H9 (cell line): ENCODE data around the gene CELF5. TPM values are rescaled to one million over a fixed set of nuclear protein-coding genes. Genes with fewer than 3 reads are reported as not detected.

ENCODE experiments used
- DNase-seq: peaks from one replicate; pipeline ENCODE4 v3.0.0-alpha.2; 2017
- H2AFZ ChIP-seq: one replicate; pipeline ENCODE4 v1.6.1; 2013; ENCODE audit warnings: mild to moderate bottlenecking, low read length, control low read depth, moderate library complexity
- H2AK5ac ChIP-seq: 2 replicates; pipeline ENCODE4 v1.6.1; 2013; ENCODE audit warnings: low read length, control low read depth, mixed read lengths; ENCODE audit not compliant: insufficient read length
- H2BK120ac ChIP-seq: one replicate; pipeline ENCODE4 v1.6.1; 2013; ENCODE audit warnings: low read depth, mild to moderate bottlenecking, low read length, control low read depth, inconsistent platforms; ENCODE audit not compliant: poor library complexity, severe bottlenecking
- H2BK12ac ChIP-seq: 2 replicates; pipeline ENCODE4 v1.6.1; 2013; ENCODE audit warnings: low read length, control low read depth, mixed read lengths, low read depth; ENCODE audit not compliant: insufficient read length
- H2BK15ac ChIP-seq: 2 replicates; pipeline ENCODE4 v1.6.1; 2013; ENCODE audit warnings: low read depth, low read length, control low read depth
- H2BK20ac ChIP-seq: one replicate; pipeline ENCODE4 v1.6.1; 2013; ENCODE audit warnings: low read depth, mild to moderate bottlenecking, low read length, control low read depth, inconsistent platforms; ENCODE audit not compliant: poor library complexity, severe bottlenecking
- H2BK5ac ChIP-seq: 2 replicates; pipeline ENCODE4 v1.6.1; 2013; ENCODE audit warnings: low read length, control low read depth, mixed read lengths; ENCODE audit not compliant: insufficient read length
- H3K14ac ChIP-seq: 2 replicates; pipeline ENCODE4 v1.6.1; 2013; ENCODE audit warnings: low read length, control low read depth; ENCODE audit not compliant: insufficient read depth
- H3K18ac ChIP-seq: 2 replicates; pipeline ENCODE4 v1.6.1; 2013; ENCODE audit warnings: low read depth, mild to moderate bottlenecking, mixed read lengths, low read length, control low read depth; ENCODE audit not compliant: insufficient read length
- H3K23ac ChIP-seq: 2 replicates; pipeline ENCODE4 v1.6.1; 2013; ENCODE audit warnings: low read length, control low read depth, mixed read lengths, low read depth; ENCODE audit not compliant: insufficient read length
- H3K23me2 ChIP-seq: 2 replicates; pipeline ENCODE4 v1.6.1; 2013; ENCODE audit warnings: low read depth, mild to moderate bottlenecking, mixed read lengths, low read length, control low read depth; ENCODE audit not compliant: insufficient read length, poor library complexity, severe bottlenecking
- H3K27ac ChIP-seq: 2 replicates; pipeline ENCODE4 v1.5.1; 2013; ENCODE audit warnings: low read length, control low read depth, mixed read lengths, low read depth; ENCODE audit not compliant: insufficient read length
- H3K27me3 ChIP-seq: 2 replicates; pipeline ENCODE4 v1.6.1; 2013; ENCODE audit warnings: low read length, control low read depth, inconsistent platforms; ENCODE audit not compliant: insufficient read depth
- H3K4ac ChIP-seq: 2 replicates; pipeline ENCODE4 v1.6.1; 2013; ENCODE audit warnings: low read depth, mild to moderate bottlenecking, control low read depth, inconsistent platforms, low read length, moderate library complexity
- H3K4me1 ChIP-seq: 2 replicates; pipeline ENCODE4 v1.6.1; 2013; ENCODE audit warnings: low read length, control low read depth, inconsistent platforms; ENCODE audit not compliant: insufficient read depth
- H3K4me2 ChIP-seq: 2 replicates; pipeline ENCODE4 v1.6.1; 2013; ENCODE audit warnings: low read length, control low read depth, mixed read lengths; ENCODE audit not compliant: insufficient read length, insufficient read depth
- H3K56ac ChIP-seq: 2 replicates; pipeline ENCODE4 v1.6.1; 2013; ENCODE audit warnings: low read depth, mild to moderate bottlenecking, mixed read lengths, low read length, control low read depth; ENCODE audit not compliant: insufficient read length
- H3K79me1 ChIP-seq: 2 replicates; pipeline ENCODE4 v1.6.1; 2013; ENCODE audit warnings: low read depth, mild to moderate bottlenecking, moderate library complexity, low read length, control low read depth, inconsistent platforms; ENCODE audit not compliant: insufficient read depth, poor library complexity, severe bottlenecking
- H3K79me2 ChIP-seq: 2 replicates; pipeline ENCODE4 v1.6.1; 2013; ENCODE audit warnings: low read length, control low read depth, inconsistent platforms; ENCODE audit not compliant: insufficient read depth
- H3K9ac ChIP-seq: 2 replicates; pipeline ENCODE4 v1.6.1; 2013; ENCODE audit warnings: low read length, control low read depth, mixed read lengths; ENCODE audit not compliant: insufficient read length; ENCODE audit errors: extremely low read depth
- H3K9me3 ChIP-seq: one replicate; pipeline ENCODE4 v1.6.1; 2013; ENCODE audit warnings: low read depth, low read length, inconsistent platforms; ENCODE audit not compliant: control insufficient read depth
- H3T11ph ChIP-seq: one replicate; pipeline ENCODE4 v1.6.1; 2013; ENCODE audit warnings: mild to moderate bottlenecking, low read length, control low read depth, inconsistent platforms
- H4K20me1 ChIP-seq: one replicate; pipeline ENCODE4 v1.6.1; 2013; ENCODE audit not compliant: control insufficient read depth, insufficient read length, insufficient read depth
- H4K5ac ChIP-seq: 2 replicates; pipeline ENCODE4 v1.6.1; 2013; ENCODE audit warnings: low read depth, mild to moderate bottlenecking, mixed read lengths, low read length, control low read depth; ENCODE audit not compliant: insufficient read length
- H4K8ac ChIP-seq: replicated peaks from 2 replicates; pipeline ENCODE4 v1.6.1; 2013; ENCODE audit warnings: low read length, control low read depth, mixed read lengths, low read depth; ENCODE audit not compliant: insufficient read length
- H4K91ac ChIP-seq: 2 replicates; pipeline ENCODE4 v1.6.1; 2013; ENCODE audit warnings: low read depth, mild to moderate bottlenecking, moderate library complexity, mixed read lengths, low read length, control low read depth; ENCODE audit not compliant: insufficient read length
- H3K27ac Mint-ChIP-seq, 3 experiments: 2 replicates in 2 of 3; 3 replicates in 1 of 3; pipeline ENCODE4 v1.8.0; 2020 to 2021; ENCODE audit warnings: mixed read lengths in 3 of 3, mild to moderate bottlenecking in 1 of 3, moderate library complexity in 1 of 3
- H3K27me3 Mint-ChIP-seq: 2 replicates; pipeline ENCODE4 v1.8.0; 2021; ENCODE audit warnings: low read depth, mild to moderate bottlenecking, moderate library complexity, mixed read lengths
- H3K36me3 Mint-ChIP-seq, 3 experiments: 2 replicates in 2 of 3; 3 replicates in 1 of 3; pipeline ENCODE4 v1.8.0; 2020 to 2021; ENCODE audit warnings: low read depth in 3 of 3, mixed read lengths in 3 of 3; ENCODE audit not compliant: insufficient read depth in 1 of 3
- H3K4me1 Mint-ChIP-seq, 2 experiments: 2 replicates each; pipeline ENCODE4 v1.8.0; 2020; ENCODE audit warnings: mixed read lengths in 2 of 2
- H3K4me3 Mint-ChIP-seq, 2 experiments: 2 replicates in 1 of 2; 3 replicates in 1 of 2; pipeline ENCODE4 v1.8.0; 2020 to 2021; ENCODE audit warnings: mild to moderate bottlenecking in 2 of 2, mixed read lengths in 2 of 2, moderate library complexity in 1 of 2
- H3K9me3 Mint-ChIP-seq, 2 experiments: 2 replicates in 1 of 2; 3 replicates in 1 of 2; pipeline ENCODE4 v1.8.0; 2020; ENCODE audit warnings: mild to moderate bottlenecking in 2 of 2, mixed read lengths in 2 of 2, moderate library complexity in 1 of 2
- CTCF ChIP-seq: fragments of 200-600 bp; sonication (generic); conservative IDR thresholded peaks from 3 replicates; pipeline ENCODE4 v1.8.0; 2021; ENCODE audit warnings: antibody characterized with exemption, mild to moderate bottlenecking
- WGBS: extraction: QIAGEN DNeasy Blood & Tissue Kit; methylation state at CpG from one replicate; pipeline ENCODE4 v1.1.7; 2013; ENCODE audit warnings: missing lambda C conversion rate, low lambda C conversion rate, mixed read lengths; ENCODE audit not compliant: insufficient read length; ENCODE audit errors: extremely low coverage; 5-methylcytosine and 5-hydroxymethylcytosine counted together
- total RNA-seq: library from RNA; stranded (reverse); gene quantifications from 2 replicates; pipeline ENCODE4 v1.2.1, GENCODE V29; 2021

Gene CELF5
- total RNA-seq, 1 experiment from 2014 or later = 4.8 TPM

GRCh38 chr19:3192684-3193083 is 31.8 kb upstream of the CELF5 start:
- H2BK15ac ChIP-seq = no peak overlapping the region
- Mint-ChIP-seq H3K27me3 (no peaks in the 10 kb centered on the region), H3K9me3 (no peaks in the 10 kb centered on the region), H3K36me3 (peaks cover 10 to 31% (median 28%) of the 10 kb centered on the region in 3 experiments), H3K27ac (no peak overlapping the region), H3K4me3 (no peak overlapping the region), H3K4me1 (peaks cover 4 to 11% of the 10 kb centered on the region in 2 experiments; a peak in 3 of 4 replicates)
- H4K5ac ChIP-seq = no peak overlapping the region
- no CpG with 5 or more reads among the region's 14 CpGs for whole genome bisulfite sequencing
- no peak overlapping the region for H3K4me2 ChIP-seq
- H2AK5ac ChIP-seq = no peak overlapping the region
- H3K27me3 ChIP-seq = no peaks in the 10 kb centered on the region
- H3K23me2 ChIP-seq = no peaks in the 10 kb centered on the region
- H2AFZ ChIP-seq = no peak overlapping the region
- no peak overlapping the region for H3K23ac ChIP-seq
- no peak for TF ChIP-seq CTCF
- no peak overlapping the region for H2BK120ac ChIP-seq
- H3K9ac ChIP-seq = no peak overlapping the region
- no peaks in the 10 kb centered on the region for H4K20me1 ChIP-seq
- no peak for DNase-seq
- H3K79me2 ChIP-seq = peaks cover 9% of the 10 kb centered on the region; the same call in 1 of the 2 replicates
- no peak overlapping the region for H4K8ac ChIP-seq
- no peaks in the 10 kb centered on the region for H3K4me1 ChIP-seq
- H2BK5ac ChIP-seq = no peak overlapping the region
- peaks cover 18% of the 10 kb centered on the region for H3K79me1 ChIP-seq
- no peak overlapping the region for H2BK20ac ChIP-seq
- H3K27ac ChIP-seq = no peak overlapping the region
- no peak overlapping the region for H3K14ac ChIP-seq
- no peak overlapping the region for H3K56ac ChIP-seq
- H3K18ac ChIP-seq = no peak overlapping the region
- no peak overlapping the region for H3K4ac ChIP-seq
- H2BK12ac ChIP-seq = no peak overlapping the region
- no peak overlapping the region for H3T11ph ChIP-seq
- H4K91ac ChIP-seq = no peak overlapping the region
- no peaks in the 10 kb centered on the region for H3K9me3 ChIP-seq
